Thyroid gland (tissue), 4 donors: Measurements from ENCODE around the gene C1QL4.

Experiments used
- CTCF ChIP-seq, 6 experiments: fragments of 200-600 bp in 3 of 6; fragments of 450-650 bp in 3 of 6; sonication (generic) in 3 of 6; IDR thresholded peaks; one replicate each; pipeline ENCODE4 v1.5.1; 2016 to 2019; ENCODE audit warnings: antibody characterized with exemption in 6 of 6, mild to moderate bottlenecking in 2 of 6, inconsistent platforms in 1 of 6, moderate library complexity in 1 of 6
- POLR2A ChIP-seq, 2 donors: fragments of 450-650 bp; IDR thresholded peaks; one replicate each; pipeline ENCODE4 v1.6.1; 2017; ENCODE audit warnings: antibody characterized with exemption in 2 of 2, mild to moderate bottlenecking in 2 of 2, moderate library complexity in 1 of 2

GRCh38 chr12:49352351-49352750, 15.4 kb upstream of the C1QL4 start:
- no peak for TF ChIP-seq CTCF (IDR thresholded peaks at IDR 0.05)
- TF ChIP-seq POLR2A (IDR thresholded peaks at IDR 0.05), result no peak
